ENCODE measurements around the gene GPR35.

GPR35 gene

GRCh38 chr2:240629619-240629967 lies 4.3 kb downstream of the GPR35 start:
- Histone ChIP-seq H3K9ac (ENCODE audit: low read depth, low read length) (no peak overlapping the region), H3K27ac (ENCODE audit: low read length) (no peak overlapping the region), H3K4me1 (ENCODE audit: insufficient read depth, low read length) (no peaks in the 10 kb centered on the region), H3K27me3 (ENCODE audit: insufficient read depth, low read length) (no peaks in the 10 kb centered on the region), H3K4me3 (ENCODE audit: low read length) (no peak overlapping the region), H3K36me3 (ENCODE audit: insufficient read depth, low read depth, low read length) (no peaks in the 10 kb centered on the region), H3K9me3 (ENCODE audit: insufficient read depth, low read depth, low read length) (peaks cover 24% of the 10 kb centered on the region)

DNA sequence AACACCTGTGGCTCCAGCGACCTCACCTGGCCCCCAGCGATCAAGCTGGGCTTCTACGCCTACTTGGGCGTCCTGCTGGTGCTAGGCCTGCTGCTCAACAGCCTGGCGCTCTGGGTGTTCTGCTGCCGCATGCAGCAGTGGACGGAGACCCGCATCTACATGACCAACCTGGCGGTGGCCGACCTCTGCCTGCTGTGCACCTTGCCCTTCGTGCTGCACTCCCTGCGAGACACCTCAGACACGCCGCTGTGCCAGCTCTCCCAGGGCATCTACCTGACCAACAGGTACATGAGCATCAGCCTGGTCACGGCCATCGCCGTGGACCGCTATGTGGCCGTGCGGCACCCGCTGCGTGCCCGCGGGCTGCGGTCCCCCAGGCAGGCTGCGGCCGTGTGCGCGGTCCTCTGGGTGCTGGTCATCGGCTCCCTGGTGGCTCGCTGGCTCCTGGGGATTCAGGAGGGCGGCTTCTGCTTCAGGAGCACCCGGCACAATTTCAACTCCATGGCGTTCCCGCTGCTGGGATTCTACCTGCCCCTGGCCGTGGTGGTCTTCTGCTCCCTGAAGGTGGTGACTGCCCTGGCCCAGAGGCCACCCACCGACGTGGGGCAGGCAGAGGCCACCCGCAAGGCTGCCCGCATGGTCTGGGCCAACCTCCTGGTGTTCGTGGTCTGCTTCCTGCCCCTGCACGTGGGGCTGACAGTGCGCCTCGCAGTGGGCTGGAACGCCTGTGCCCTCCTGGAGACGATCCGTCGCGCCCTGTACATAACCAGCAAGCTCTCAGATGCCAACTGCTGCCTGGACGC lies 4.9 kb downstream of the GPR35 start:
- H3K27me3 ChIP-seq (ENCODE audit: insufficient read depth, low read length): no peaks in the 10 kb centered on the region
- H3K4me3 ChIP-seq (ENCODE audit: low read length): no peak overlapping the region
- H3K9me3 ChIP-seq (ENCODE audit: insufficient read depth, low read depth, low read length): peaks cover 30% of the 10 kb centered on the region
- no peak overlapping the region for H3K27ac ChIP-seq (ENCODE audit: low read length)
- H3K36me3 ChIP-seq (ENCODE audit: insufficient read depth, low read depth, low read length): no peaks in the 10 kb centered on the region
- H3K4me1 ChIP-seq (ENCODE audit: insufficient read depth, low read length): no peaks in the 10 kb centered on the region
- no peak overlapping the region for H3K9ac ChIP-seq (ENCODE audit: low read depth, low read length)

DNA sequence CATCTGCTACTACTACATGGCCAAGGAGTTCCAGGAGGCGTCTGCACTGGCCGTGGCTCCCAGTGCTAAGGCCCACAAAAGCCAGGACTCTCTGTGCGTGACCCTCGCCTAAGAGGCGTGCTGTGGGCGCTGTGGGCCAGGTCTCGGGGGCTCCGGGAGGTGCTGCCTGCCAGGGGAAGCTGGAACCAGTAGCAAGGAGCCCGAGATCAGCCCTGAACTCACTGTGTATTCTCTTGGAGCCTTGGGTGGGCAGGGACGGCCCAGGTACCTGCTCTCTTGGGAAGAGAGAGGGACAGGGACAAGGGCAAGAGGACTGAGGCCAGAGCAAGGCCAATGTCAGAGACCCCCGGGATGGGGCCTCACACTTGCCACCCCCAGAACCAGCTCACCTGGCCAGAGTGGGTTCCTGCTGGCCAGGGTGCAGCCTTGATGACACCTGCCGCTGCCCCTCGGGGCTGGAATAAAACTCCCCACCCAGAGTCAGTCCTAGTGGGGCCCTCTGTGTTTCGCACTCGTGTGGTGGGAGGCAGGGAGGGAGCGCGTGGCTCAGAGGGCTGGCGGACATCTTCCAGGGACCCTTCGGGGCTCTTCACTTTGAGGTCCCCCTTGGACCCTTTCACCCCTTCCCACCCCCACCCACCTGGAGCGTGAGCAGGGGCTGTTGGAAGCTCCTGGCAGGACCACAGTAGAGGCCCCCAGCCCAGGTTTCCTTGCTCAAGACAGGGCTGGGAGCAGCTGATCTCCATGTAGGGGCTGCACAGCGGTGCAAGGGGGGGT lies 5.7 kb downstream of the GPR35 start:
- H3K4me1 ChIP-seq (ENCODE audit: insufficient read depth, low read length): no peaks in the 10 kb centered on the region
- no peak overlapping the region for H3K27ac ChIP-seq (ENCODE audit: low read length)
- H3K4me3 ChIP-seq (ENCODE audit: low read length): no peak overlapping the region
- H3K27me3 ChIP-seq (ENCODE audit: insufficient read depth, low read length): no peaks in the 10 kb centered on the region
- no peak overlapping the region for H3K9ac ChIP-seq (ENCODE audit: low read depth, low read length)
- H3K36me3 ChIP-seq (ENCODE audit: insufficient read depth, low read depth, low read length): no peaks in the 10 kb centered on the region
- H3K9me3 ChIP-seq (ENCODE audit: insufficient read depth, low read depth, low read length): peaks cover 37% of the 10 kb centered on the region

DNA sequence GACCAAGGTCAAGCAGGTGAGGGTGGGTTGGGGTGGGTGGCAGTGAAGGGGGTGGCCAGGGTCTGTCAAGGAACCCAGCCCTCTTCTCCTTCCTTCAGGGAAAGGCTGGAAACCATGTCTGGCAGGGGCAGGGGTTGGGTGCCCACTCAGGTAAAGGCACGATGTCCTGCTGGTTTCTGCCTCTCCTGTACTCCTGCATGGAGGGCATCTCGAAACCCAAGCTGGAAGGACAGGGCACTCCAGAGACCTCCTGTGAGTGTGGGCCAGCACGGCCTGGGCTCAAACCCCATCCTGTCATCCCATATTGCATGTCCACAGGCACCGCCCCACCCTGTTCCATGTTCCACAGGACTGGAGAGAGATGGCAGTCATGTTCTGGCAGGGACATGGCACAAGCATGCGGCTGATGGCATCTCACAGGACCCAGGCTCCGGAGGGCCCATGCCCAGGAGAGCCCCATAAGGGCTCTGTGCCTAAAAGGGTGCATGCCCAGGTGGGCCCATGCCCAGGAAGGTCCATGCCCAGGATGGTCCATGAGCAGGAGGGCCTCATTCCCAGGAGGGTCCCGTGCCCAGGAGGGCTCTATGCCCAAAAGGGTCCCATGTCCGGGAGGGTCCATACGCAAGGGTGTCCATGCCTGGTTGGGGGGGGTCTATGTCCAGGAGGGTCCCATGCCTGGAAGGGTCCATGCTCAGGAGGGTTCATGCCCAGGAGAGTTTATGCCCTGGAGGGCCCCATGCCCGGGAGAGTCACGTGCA lies 6.4 kb downstream of the GPR35 start:
- no peaks in the 10 kb centered on the region for H3K4me1 ChIP-seq (ENCODE audit: insufficient read depth, low read length)
- peaks cover 37% of the 10 kb centered on the region for H3K9me3 ChIP-seq (ENCODE audit: insufficient read depth, low read depth, low read length)
- no peak overlapping the region for H3K27ac ChIP-seq (ENCODE audit: low read length)
- no peak overlapping the region for H3K4me3 ChIP-seq (ENCODE audit: low read length)
- H3K36me3 ChIP-seq (ENCODE audit: insufficient read depth, low read depth, low read length): no peaks in the 10 kb centered on the region
- H3K27me3 ChIP-seq (ENCODE audit: insufficient read depth, low read length): no peaks in the 10 kb centered on the region
- H3K9ac ChIP-seq (ENCODE audit: low read depth, low read length): no peak overlapping the region

DNA sequence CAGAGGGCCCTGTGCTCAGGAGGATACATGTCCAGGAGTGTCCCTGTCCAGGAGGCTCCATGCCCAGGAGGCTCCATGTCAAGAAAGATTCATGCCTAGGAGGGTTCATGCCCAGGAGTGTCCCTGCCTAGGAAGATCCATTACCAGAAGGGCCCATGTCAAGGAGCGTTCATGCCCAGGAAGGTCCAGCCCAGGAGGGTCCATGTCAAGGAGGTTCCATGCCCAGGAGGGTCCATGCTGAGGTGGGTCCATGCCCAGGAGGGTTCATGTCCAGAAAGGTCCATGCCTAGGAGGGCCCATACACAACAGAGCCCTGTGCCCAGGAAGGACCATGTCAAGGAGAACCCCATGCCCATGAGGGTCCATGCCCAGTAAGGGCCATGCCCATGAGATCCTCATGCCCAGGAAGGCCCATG lies 7.0 kb downstream of the GPR35 start:
- Histone ChIP-seq H3K9me3 (ENCODE audit: insufficient read depth, low read depth, low read length) (peaks cover 37% of the 10 kb centered on the region), H3K27ac (ENCODE audit: low read length) (no peak overlapping the region), H3K4me3 (ENCODE audit: low read length) (no peak overlapping the region), H3K4me1 (ENCODE audit: insufficient read depth, low read length) (no peaks in the 10 kb centered on the region), H3K27me3 (ENCODE audit: insufficient read depth, low read length) (no peaks in the 10 kb centered on the region), H3K36me3 (ENCODE audit: insufficient read depth, low read depth, low read length) (no peaks in the 10 kb centered on the region), H3K9ac (ENCODE audit: low read depth, low read length) (no peak overlapping the region)

DNA sequence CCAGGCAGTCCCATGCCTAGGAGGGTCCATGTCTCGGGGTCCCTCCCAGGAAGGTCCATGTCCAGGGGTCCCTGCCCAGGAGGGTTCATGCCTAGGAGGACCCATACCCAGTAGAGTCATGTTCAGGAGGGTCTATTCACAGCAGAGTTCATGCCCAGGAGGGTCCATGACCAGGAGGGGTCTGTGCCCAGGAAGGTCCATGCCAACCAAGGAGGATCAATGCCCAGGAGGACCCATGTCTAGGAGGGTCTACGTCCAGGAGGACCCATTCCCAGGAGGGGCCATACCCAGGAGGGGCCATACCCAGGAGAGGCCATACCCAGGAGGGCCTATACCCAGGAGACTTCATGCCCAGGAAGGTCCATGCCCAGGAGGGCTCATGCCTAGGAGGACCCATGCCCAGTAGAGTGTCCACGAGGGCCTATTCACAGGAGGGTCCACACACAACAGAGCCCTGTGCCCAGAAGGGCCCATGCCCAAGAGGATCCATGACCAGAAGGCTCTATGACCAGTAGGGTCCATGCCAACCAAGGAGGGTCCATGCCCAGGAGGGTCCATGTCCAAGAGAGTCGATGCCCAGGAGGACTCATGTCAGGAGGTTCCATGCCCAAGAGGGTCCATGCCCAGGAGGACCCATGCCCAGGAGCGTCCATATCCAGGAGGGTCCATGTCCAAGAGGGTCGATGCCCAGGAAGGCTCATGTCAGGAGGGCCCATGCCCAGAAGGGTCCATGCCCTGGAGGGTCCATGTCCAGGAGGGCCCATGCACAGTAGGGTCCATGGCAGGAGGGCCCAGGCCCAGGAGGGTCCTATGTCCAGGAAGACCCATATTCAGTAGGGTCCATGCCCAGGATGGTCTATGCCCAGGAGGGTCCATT lies 10.1 kb downstream of the GPR35 start:
- no peak overlapping the region for H3K27ac ChIP-seq (ENCODE audit: low read length)
- H3K27me3 ChIP-seq (ENCODE audit: insufficient read depth, low read length): peaks cover 7% of the 10 kb centered on the region; the same call in 1 of the 2 replicates
- no peaks in the 10 kb centered on the region for H3K36me3 ChIP-seq (ENCODE audit: insufficient read depth, low read depth, low read length)
- peaks cover 37% of the 10 kb centered on the region for H3K9me3 ChIP-seq (ENCODE audit: insufficient read depth, low read depth, low read length)
- no peak overlapping the region for H3K9ac ChIP-seq (ENCODE audit: low read depth, low read length)
- H3K4me3 ChIP-seq (ENCODE audit: low read length): no peak overlapping the region
- H3K4me1 ChIP-seq (ENCODE audit: insufficient read depth, low read length): no peaks in the 10 kb centered on the region

- Histone ChIP-seq H3K4me1 (ENCODE audit: insufficient read depth, low read length) (no peaks in the 10 kb centered on the region), H3K36me3 (ENCODE audit: insufficient read depth, low read depth, low read length) (no peaks in the 10 kb centered on the region), H3K27me3 (ENCODE audit: insufficient read depth, low read length) (peaks cover 7% of the 10 kb centered on the region; the same call in 1 of the 2 replicates), H3K9ac (ENCODE audit: low read depth, low read length) (no peak overlapping the region), H3K9me3 (ENCODE audit: insufficient read depth, low read depth, low read length) (peaks cover 37% of the 10 kb centered on the region), H3K4me3 (ENCODE audit: low read length) (no peak overlapping the region), H3K27ac (ENCODE audit: low read length) (no peak overlapping the region)
Measured at GRCh38 chr2:240635998-240636547, 10.8 kb downstream of the GPR35 start.

GRCh38 chr2:240636563-240637115 lies 11.4 kb downstream of the GPR35 start:
- Histone ChIP-seq H3K36me3 (ENCODE audit: insufficient read depth, low read depth, low read length) (no peaks in the 10 kb centered on the region), H3K9me3 (ENCODE audit: insufficient read depth, low read depth, low read length) (peaks cover 37% of the 10 kb centered on the region), H3K27me3 (ENCODE audit: insufficient read depth, low read length) (peaks cover 7% of the 10 kb centered on the region; the same call in 1 of the 2 replicates), H3K9ac (ENCODE audit: low read depth, low read length) (no peak overlapping the region), H3K27ac (ENCODE audit: low read length) (no peak overlapping the region), H3K4me1 (ENCODE audit: insufficient read depth, low read length) (no peaks in the 10 kb centered on the region), H3K4me3 (ENCODE audit: low read length) (no peak overlapping the region)

DNA sequence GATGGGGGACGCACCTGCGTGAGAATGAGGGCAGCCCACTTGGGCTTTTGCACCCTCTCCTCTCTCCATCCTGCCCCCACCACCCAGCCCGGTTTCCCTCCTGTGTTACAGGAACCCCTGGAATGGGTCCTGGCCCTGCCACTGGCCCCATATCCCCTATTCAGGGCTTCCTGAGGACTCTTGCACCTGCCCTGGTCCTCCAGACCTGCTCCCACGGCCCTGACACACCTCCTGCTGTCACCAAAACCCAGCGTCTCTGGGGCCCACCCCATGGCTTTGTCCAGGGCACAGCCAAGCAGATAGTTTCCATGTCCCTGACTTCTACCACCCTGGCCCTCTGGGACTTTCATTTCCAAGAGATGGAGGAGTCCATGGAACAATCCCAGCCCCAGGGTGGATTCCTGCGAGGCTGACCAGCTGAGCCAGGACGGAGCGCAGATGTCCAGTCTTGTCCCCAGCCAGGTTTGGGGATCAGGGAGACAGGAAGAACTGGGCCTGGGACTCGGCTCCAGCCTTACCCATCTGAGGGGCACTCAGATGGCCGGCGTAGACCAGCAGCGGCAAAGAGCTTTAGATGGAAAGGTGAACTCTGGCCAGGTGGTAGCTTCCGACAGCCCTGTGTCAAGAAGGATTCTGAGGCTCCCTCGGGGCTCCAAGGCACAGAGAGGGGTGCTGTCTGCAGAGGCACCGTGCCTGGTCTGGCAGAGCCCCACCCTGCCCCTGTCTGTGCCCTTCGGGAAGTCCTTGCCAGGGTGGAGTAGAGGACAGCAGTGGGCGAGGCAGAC lies 12.0 kb downstream of the GPR35 start:
- no peaks in the 10 kb centered on the region for H3K36me3 ChIP-seq (ENCODE audit: insufficient read depth, low read depth, low read length)
- H3K4me3 ChIP-seq (ENCODE audit: low read length): no peak overlapping the region
- H3K27ac ChIP-seq (ENCODE audit: low read length): no peak overlapping the region
- H3K9ac ChIP-seq (ENCODE audit: low read depth, low read length): no peak overlapping the region
- peaks cover 35% of the 10 kb centered on the region for H3K9me3 ChIP-seq (ENCODE audit: insufficient read depth, low read depth, low read length)
- no peaks in the 10 kb centered on the region for H3K4me1 ChIP-seq (ENCODE audit: insufficient read depth, low read length)
- peaks cover 7% of the 10 kb centered on the region; the same call in 1 of the 2 replicates for H3K27me3 ChIP-seq (ENCODE audit: insufficient read depth, low read length)

- Histone ChIP-seq H3K9me3 (ENCODE audit: insufficient read depth, low read depth, low read length) (peaks cover 29% of the 10 kb centered on the region), H3K4me3 (ENCODE audit: low read length) (no peak overlapping the region), H3K36me3 (ENCODE audit: insufficient read depth, low read depth, low read length) (no peaks in the 10 kb centered on the region), H3K27me3 (ENCODE audit: insufficient read depth, low read length) (peaks cover 7% of the 10 kb centered on the region; the same call in 1 of the 2 replicates), H3K27ac (ENCODE audit: low read length) (no peak overlapping the region), H3K9ac (ENCODE audit: low read depth, low read length) (no peak overlapping the region), H3K4me1 (ENCODE audit: insufficient read depth, low read length) (no peaks in the 10 kb centered on the region)
Measured at GRCh38 chr2:240637901-240638345, 12.6 kb downstream of the GPR35 start.
